AG20443 (cell line): ENCODE data around the gene SLC16A5.

Experiments
- DNase-seq: peaks from one replicate; pipeline ENCODE4 v3.0.0; 2012; ENCODE audit warnings: low spot score, mixed read lengths

SLC16A5 gene

GRCh38 chr17:75087182-75087557, 584 bp upstream of the SLC16A5 start:
- no peak for DNase-seq

DNA sequence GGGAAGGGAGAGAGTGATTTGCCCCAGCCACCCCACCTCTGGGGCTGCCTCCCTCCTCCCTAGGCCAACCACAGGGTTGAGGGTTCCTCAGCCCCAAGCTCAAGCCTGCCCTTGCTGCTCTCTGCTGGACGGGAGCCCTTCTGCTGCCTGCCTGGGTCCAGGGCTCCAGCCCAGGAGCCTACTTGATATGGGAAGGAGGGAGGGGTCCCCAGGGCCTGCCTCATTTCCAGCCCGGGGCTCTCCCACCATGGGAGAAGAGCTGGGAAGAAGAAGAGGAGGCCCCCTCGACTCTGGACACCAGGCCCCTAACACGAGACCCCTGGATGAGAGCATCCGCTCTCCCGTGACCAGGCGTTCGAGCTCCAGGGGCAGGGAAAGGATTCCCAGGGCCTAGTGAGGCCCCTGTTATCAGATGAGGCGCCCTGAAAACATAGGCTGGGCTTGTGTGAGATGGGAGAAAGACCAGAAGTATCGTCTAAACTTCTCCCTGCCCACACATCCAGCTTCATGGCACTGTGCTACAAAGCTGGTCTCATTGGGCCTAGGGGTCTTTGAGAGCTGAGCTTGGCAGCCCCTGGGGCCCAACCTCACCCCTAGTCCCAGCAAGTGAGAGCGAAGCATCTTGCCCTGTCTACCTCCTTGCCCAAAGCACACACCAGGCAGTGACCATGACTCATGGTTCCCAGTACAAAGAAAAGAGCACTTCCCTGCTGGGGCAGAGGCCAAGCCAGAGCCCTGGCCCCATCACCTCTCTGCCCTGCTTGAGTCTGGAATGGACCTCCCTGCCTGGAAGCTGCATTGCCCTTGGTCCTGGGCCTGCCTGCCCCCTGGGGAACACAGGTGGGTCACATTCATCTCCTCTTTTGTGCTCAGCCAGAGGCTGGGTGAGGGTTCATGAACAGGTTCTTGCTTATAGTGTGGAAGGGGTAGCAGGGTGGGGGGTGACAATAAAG, 987 bp downstream of the SLC16A5 start:
- peak; percentile 65 for DNase-seq

GRCh38 chr17:75090871-75091854, 3.4 kb downstream of the SLC16A5 start:
- DNase-seq, result no peak

- DNase-seq, result no peak
Observed at GRCh38 chr17:75091855-75092327, 4.1 kb downstream of the SLC16A5 start.

GRCh38 chr17:75093548-75094158, 5.9 kb downstream of the SLC16A5 start:
- DNase-seq, result no peak

- DNase-seq, result no peak
Observed at GRCh38 chr17:75094871-75095399, 7.2 kb downstream of the SLC16A5 start.

- peak; percentile 80 for DNase-seq
Observed at GRCh38 chr17:75096082-75096625, 8.4 kb downstream of the SLC16A5 start.

- no peak for DNase-seq
Observed at GRCh38 chr17:75097865-75098264, 10.1 kb downstream of the SLC16A5 start.

DNA sequence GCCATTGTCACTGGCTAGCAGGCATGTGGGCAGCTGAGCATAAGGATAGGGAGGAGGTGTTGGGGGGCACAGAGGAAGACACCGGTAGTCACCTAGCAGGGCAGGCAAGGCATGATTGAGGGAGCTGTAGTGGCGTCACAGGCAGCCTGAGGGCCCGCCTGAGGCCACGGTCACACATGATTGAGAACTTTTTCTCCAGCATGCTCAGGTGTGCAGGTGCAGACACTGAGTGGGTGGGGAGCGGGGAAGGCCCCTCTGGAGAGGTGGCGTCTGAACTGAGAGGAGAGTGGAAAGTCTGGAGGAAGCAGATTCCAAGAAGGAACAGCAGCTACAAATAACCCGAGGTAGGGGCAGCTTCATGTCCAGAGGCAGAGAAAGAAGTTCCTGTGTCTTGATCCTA, 11.1 kb downstream of the SLC16A5 start:
- no peak for DNase-seq

DNA sequence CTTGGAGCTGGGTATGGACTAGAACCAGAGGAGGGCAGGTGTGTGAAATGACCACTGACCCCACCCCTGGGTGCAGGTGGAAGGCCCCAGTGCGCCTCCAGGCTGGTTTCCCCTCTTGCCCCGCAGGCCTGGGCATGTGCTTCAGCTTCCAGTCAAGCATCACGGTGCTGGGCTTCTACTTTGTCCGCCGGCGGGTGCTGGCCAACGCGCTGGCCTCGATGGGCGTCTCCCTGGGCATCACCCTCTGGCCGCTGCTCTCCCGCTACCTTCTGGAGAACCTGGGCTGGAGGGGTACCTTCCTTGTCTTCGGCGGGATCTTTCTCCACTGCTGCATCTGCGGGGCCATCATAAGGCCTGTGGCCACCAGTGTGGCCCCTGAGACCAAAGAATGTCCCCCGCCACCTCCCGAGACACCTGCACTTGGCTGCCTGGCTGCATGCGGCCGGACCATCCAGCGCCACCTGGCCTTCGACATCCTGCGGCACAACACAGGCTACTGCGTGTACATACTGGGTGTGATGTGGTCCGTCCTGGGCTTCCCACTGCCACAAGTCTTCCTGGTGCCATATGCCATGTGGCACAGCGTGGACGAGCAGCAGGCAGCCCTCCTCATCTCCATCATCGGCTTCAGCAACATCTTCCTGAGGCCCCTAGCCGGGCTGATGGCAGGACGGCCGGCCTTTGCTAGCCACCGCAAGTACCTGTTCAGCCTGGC, 12.3 kb downstream of the SLC16A5 start:
- no peak for DNase-seq

- DNase-seq, result no peak
Observed at GRCh38 chr17:75102385-75102821, 14.6 kb downstream of the SLC16A5 start.

DNA sequence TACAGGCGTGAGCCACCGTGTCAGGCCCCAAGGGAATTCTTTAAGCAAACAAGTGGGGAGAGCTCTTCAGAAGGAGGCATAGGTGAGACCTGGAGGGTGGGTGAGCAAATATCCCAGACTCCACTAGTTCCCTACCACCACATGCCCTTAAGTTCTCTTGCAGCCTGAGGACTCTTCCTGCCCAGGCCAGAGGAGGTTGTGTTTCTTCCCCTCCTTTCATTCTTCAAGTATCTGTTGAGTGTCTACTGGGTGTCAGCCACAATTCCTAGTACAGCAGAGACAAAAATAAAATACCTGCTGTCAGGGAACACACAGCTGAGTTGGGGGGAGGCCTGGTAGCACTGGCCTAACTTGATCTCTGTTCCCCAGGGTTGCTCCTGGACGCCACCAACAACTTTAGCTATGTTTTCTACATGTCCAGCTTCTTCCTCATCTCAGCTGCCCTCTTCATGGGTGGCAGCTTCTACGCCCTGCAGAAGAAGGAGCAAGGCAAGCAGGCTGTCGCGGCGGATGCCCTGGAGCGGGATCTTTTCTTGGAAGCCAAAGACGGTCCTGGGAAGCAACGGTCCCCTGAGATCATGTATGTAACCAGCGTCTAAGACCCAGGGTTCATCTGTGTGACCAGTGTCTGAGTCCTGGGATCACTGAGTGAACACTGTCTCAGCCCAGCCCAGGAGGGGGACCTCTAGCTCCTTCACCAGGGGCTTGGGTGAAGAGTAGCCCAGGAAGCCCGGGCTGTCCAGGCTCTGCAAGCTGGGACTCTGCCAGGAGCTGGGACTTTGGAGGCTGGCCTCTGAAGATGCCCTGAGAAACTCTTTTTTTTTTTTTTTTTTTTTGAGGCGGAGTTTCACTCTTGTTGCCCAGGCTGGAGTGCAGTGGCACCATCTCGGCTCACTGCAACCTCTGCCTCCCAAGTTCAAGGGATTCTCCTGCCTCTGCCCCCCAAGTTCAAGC, 16.1 kb downstream of the SLC16A5 start:
- no peak for DNase-seq

GRCh38 chr17:75105126-75106080, 17.6 kb downstream of the SLC16A5 start:
- DNase-seq, result peak; percentile 68

DNA sequence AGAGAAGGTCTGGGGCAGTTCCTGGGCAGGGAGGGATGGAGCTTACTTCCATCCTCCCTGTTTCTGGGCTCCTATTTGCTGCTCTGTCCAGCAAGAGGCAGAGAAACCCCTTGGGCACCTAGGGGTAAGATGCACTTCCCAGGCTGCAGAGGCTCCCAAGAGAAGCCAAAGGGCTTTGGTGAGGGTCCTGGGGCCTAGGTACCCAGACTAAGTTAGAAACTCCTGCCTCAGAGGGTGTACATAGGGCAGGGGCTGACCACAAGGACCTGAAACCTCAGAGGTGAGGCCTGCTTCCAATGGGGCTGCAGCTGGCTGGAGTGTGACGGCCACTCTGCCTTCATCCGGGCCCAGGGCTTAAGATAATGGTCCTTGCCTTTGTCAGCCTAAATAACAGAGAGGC, 20.4 kb downstream of the SLC16A5 start:
- DNase-seq, result no peak

DNA sequence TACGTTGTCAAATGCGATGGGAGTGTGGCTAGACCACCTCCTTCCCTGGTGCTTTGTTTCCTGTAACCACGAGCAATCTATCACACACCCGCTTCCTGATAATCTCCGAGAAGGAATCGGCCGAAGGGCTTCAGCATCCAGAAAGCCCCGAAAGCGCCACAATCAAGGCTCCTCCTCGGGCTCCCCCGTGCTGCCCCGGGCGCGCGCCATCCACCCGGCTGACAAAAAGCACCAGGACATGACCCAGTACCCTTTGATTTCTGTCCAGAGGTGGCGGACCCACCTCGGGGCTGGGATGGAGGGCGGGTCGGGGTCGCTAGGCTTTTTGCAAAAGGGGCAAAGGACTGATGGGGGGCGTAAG, 21.3 kb downstream of the SLC16A5 start:
- DNase-seq, result no peak

GRCh38 chr17:75109407-75110233, 21.9 kb downstream of the SLC16A5 start, which contains the start of gene ARMC7:
ARMC7 (plus strand) TSS chr17:75109969; CDS start chr17:75110289, 320 bp downstream.
- DNase-seq, result peak; percentile 99

DNA sequence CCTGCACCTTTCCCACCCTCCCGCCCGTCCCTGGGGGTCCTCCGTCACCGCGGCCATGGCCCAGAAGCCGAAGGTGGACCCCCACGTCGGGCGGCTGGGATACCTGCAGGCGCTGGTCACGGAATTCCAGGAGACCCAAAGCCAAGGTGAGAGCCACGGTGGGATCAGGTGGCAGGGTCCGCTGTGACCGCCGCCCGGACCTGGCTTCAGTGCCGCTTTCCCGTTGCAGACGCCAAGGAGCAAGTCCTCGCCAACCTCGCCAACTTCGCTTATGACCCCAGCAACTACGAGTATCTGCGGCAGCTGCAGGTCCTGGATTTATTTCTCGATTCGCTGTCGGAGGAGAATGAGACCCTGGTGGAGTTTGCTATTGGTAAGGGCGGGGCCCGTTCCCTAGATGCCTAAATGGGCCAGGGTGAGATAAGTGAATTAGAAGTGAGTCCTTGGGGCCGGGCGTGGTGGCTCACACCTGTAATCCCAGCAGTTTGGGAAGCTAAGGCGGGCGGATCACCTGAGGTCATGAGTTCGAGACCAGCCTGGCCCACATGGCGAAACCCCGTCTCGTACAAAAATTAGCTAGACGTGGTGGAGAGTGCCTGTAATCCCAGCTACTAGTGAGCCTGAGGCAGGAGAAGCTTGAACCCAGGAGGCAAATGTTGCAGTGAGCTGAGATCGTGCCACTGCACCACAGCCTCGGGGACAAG, 22.6 kb downstream of the SLC16A5 start:
- no peak for DNase-seq
